ENCODE results near the gene PGM2.

PGM2 gene

GRCh38 chr4:37889849-37890800 is 63.6 kb downstream of the PGM2 start:
- no peak for DNase-seq (ENCODE audit: low read depth)
- TF ChIP-seq, protein P1, sequence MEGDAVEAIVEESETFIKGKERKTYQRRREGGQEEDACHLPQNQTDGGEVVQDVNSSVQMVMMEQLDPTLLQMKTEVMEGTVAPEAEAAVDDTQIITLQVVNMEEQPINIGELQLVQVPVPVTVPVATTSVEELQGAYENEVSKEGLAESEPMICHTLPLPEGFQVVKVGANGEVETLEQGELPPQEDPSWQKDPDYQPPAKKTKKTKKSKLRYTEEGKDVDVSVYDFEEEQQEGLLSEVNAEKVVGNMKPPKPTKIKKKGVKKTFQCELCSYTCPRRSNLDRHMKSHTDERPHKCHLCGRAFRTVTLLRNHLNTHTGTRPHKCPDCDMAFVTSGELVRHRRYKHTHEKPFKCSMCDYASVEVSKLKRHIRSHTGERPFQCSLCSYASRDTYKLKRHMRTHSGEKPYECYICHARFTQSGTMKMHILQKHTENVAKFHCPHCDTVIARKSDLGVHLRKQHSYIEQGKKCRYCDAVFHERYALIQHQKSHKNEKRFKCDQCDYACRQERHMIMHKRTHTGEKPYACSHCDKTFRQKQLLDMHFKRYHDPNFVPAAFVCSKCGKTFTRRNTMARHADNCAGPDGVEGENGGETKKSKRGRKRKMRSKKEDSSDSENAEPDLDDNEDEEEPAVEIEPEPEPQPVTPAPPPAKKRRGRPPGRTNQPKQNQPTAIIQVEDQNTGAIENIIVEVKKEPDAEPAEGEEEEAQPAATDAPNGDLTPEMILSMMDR (IDR thresholded peaks at IDR 0.05; ENCODE audit: low read length, missing control alignments): no peak
- peak overlapping the region; percentile 67 for H3K4me3 ChIP-seq (replicated peaks; ENCODE audit: low read depth, low read length)

GRCh38 chr4:37890801-37891259 is 64.3 kb downstream of the PGM2 start, which contains the start of gene TBC1D1:
TSS of gene TBC1D1 (plus strand) at chr4:37891084. CDS start at chr4:37902096, 11,012 bp downstream.
- no peak for DNase-seq (ENCODE audit: low read depth)
- TF ChIP-seq, protein P1 (IDR thresholded peaks at IDR 0.05; ENCODE audit: low read length, missing control alignments): no peak
- peak within 1 kb of the TSS; percentile 67 for H3K4me3 ChIP-seq (replicated peaks; ENCODE audit: low read depth, low read length)

DNA sequence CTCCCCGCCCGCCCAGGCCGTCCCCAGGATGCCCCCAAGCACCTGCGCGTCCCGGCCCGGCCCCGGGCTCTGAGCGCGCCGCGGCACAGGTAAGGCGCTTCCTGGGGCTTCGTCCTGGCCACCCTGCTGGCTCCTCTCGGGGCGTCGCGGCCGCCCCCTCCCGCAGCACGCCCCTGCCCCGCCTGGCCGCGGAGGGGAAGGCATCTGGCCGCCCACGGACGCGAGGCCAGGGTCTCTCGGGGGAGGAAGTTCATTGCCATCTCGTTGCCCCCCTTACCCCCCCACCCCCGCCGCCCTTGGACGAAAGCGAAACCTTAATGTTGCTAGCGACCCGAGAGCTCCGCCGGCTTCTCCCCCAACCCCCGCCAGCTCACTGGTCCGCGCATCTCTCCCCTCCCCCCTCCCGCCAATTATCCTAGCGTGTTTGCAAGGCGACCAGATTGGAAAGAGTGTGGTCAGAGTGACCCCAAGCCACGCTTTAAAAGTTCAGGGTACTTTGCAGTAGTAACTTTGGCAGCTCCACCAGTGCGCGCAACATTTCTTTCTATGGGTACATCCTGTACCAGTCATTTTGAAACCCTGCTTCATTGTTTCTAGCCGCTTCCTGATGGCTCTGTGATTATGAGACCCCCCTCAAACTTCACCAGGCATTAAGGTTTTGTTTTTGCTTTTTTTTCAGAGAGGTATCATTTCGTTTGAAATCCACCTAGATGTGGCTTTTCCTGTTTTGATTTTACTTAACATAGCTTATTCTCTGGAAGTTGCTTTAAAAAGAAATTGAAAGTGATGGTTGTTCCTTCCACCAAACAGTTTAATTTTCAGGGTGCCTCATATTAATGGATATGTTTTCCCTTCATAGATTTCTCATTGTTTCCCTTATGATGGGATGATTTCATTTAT is 65.0 kb downstream of the PGM2 start:
- TF ChIP-seq, protein P1 (IDR thresholded peaks at IDR 0.05; ENCODE audit: low read length, missing control alignments): no peak
- H3K4me3 ChIP-seq (replicated peaks; ENCODE audit: low read depth, low read length): peak overlapping the region; percentile 67
- no peak for DNase-seq (ENCODE audit: low read depth)

DNA sequence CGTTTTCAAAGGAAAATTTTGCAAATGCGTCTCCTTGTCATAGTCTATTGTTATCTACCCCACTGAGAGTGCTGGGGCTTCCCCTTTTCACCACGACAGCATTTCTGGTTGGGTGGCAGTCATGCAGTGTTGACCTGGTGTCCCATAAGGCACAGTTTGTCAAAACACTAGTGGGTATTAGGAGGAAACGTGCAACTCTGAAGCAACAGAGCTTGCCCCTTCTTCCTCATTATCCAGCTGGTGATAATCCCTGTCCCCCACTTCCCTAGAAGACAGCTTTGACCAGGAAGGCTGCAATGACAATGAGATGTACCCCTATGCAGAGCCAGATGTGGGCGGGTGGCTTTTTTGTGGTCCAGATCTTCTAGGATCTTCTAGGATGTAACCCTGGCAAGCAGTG is 66.2 kb downstream of the PGM2 start:
- H3K4me3 ChIP-seq (replicated peaks; ENCODE audit: low read depth, low read length): no peak overlapping the region
- TF ChIP-seq, protein P1 (IDR thresholded peaks at IDR 0.05; ENCODE audit: low read length, missing control alignments): no peak
- DNase-seq (ENCODE audit: low read depth): no peak

DNA sequence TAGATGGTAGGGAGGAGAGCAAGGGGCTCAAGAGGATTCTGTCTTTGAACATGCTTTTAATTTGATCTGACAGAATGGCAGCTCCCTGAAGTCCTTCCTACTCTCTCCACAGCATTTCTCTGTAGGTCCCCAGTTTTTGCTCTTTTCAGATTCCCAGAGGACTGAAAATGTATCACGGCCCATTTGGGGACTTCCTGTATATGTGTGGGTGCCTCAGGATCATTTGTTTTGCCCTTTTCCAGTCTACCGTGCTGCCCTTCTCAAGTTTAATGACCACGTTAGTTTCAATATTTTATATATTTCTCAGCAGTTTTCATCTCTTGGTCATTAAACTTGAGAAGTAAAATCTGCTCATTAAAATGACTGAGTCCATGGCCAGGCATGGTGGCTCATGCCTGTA is 66.7 kb downstream of the PGM2 start:
- TF ChIP-seq, protein P1 (IDR thresholded peaks at IDR 0.05; ENCODE audit: low read length, missing control alignments): no peak
- no peak overlapping the region for H3K4me3 ChIP-seq (replicated peaks; ENCODE audit: low read depth, low read length)
- DNase-seq (ENCODE audit: low read depth): no peak

DNA sequence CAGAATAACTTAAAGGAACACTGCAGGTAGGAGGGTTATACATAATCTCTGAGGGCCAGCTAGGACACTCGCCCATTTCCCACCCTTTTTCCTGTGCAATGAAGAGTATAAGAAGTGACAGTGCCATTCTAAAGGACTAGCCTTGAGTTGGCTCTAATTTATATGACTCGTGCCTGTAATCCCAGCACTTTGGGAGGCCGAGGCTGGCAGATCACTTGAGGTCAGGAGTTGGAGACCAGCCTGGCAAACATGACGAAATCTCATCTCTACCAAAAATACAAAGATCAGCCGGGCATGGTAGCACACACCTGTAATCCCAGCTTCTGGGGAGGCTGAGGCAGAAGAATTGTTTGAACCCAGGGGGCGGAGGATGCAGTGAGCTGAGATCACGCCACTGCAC is 68.8 kb downstream of the PGM2 start:
- TF ChIP-seq, protein P1 (IDR thresholded peaks at IDR 0.05; ENCODE audit: low read length, missing control alignments): no peak
- H3K4me3 ChIP-seq (replicated peaks; ENCODE audit: low read depth, low read length): no peak overlapping the region
- DNase-seq (ENCODE audit: low read depth): no peak
